HG03045 (cell line): Measurements from ENCODE around the gene PPP1R13L.
"Not testable (repeated sequence)": the region's sequence is repeated elsewhere in the genome, so short reads cannot be mapped to it uniquely, and the experiment has no call there.

Experiments
- ATAC-seq: cut with Tn5 transposase; IDR thresholded peaks from one replicate; pipeline ENCODE4 v1.9.1; 2021; ENCODE audit warnings: mild to moderate bottlenecking, moderate library complexity; ENCODE audit not compliant: unreplicated experiment

PPP1R13L gene

GRCh38 chr19:45347570-45348366, 57.1 kb downstream of the PPP1R13L start:
- no peak for ATAC-seq

- no peak for ATAC-seq
Measured at GRCh38 chr19:45346449-45346848, 58.4 kb downstream of the PPP1R13L start.

GRCh38 chr19:45345506-45345860, 59.4 kb downstream of the PPP1R13L start:
- no peak for ATAC-seq

DNA sequence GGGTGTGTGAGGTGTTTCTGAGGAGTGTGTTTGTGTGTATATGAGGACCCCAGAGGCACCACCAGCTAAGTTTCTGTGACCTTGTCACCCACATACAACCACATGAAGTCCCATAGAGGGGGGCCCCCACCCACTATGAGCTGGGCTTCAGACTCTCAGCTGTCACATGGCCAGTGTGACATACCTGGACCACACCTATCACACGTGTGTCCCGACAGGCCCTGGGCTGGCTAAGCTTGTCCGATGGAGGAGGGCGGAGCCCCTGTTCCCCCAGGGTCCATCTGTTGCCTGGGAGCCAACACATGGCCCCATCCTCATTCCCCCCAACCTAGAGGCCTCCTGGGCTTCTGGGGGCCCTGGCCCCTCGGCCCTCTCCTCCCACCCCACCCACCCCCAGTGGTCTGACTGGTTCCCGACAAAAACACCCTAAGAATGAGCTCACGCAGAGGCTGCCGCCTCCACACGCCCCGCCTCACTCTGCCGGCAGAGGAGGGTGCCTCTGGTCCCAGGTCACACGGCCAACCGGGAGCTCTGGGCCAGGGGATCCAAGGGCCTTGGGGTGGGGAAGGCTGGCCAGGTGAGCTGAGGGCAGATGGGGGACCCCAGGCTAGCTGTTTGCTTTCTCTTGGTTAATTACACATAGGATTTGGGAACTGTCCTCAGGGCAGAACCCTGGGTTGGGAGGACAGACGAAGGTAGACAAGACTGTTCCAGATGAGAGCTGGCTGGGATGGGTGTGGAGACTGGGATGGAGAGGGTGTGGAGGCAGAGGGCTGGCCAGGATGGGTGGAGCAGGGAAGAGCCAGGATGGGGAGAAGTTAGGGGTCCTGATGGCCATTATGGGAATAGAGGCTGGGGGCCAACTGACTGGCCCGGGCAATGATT, 60.0 kb downstream of the PPP1R13L start:
- ATAC-seq, result no peak

DNA sequence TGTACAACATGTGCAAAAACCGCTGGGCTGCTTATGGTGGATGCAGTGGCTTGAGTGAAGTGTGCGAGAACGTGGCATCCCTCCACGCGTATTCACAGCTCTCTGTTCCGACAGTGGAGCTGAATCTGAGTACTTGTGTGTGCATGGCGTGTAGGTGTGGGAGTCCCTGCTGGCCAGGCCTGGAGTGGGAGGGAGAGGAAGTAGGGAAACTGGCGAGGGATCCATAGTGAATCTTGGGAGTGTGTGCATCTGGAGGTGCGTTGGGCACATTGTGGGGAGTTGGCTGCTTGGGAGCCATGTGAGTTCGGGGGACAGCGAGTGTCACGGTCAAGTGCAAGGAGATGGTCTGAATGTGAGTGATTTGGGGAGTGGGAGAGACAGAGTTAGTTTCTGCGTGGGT, 62.0 kb downstream of the PPP1R13L start:
- ATAC-seq, result no peak

- ATAC-seq, result no peak
Measured at GRCh38 chr19:45340899-45341453, 63.9 kb downstream of the PPP1R13L start.

GRCh38 chr19:45340232-45340898, 64.5 kb downstream of the PPP1R13L start, which contains the start of gene KLC3:
TSS of gene KLC3 (plus strand) at chr19:45340750. CDS start at chr19:45345542, 4,792 bp downstream.
- no peak for ATAC-seq

DNA sequence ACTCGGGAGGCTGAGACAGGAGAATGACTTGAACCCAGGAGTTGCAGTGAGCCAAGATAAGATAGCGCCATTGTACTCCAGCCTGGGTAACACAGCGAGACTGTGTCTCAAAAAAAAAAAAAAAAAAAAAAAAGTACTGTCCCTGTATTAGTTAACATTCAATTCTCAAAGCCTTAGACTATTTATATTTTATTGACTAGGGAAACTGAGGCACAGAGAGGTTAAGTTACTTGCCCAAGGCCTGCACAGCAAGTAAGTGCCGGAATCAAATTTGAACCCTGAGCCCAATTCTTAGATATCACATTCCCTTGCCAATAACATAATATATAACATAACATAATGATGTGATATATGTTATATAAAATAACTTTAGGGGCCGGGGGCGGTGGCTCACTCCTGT, 65.2 kb downstream of the PPP1R13L start:
- no peak for ATAC-seq

- no peak for ATAC-seq
Measured at GRCh38 chr19:45336696-45337251, 68.1 kb downstream of the PPP1R13L start.

DNA sequence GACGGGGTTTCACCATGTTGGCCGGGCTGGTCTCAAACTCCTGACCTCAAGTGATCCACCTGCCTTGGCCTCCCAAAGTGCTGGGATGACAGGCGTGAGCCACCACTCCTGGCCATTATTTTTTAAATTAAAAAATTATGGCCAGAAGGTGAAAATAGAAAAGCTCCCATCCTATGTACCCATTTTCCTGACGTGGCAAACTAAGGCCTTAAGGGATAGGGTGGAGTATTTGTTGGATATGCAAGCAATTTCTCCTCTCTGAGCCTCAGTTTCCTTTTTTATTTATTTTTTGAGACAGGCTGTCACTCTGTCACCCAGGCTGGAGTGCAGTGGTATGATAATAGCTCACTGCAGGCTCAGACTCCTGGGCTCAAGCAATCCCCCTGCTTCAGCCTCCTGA, 70.0 kb downstream of the PPP1R13L start:
- ATAC-seq, result not testable (repeated sequence)

GRCh38 chr19:45333609-45334303, 71.1 kb downstream of the PPP1R13L start:
- ATAC-seq, result no peak

- no peak for ATAC-seq
Measured at GRCh38 chr19:45331411-45331810, 73.5 kb downstream of the PPP1R13L start.
